Stimulated activated memory B cell treated with anti-CD40 and anti-IgM and Interleukin-4, amounts not matched to agents 10 μg/mL and 1 μg/mL and 100 μg/mL, for 72 hours (primary cell): ENCODE data around the gene FLT4.

Experiments used
- ATAC-seq: fragments of 150-1000 bp; cut with Tn5 transposase; 2 replicates; pipeline ENCODE4 v1.10.0; 2021
- H3K27ac Mint-ChIP-seq: one replicate; pipeline ENCODE4 v1.8.0; 2022; ENCODE audit warnings: mild to moderate bottlenecking, mixed read lengths
- H3K27me3 Mint-ChIP-seq: one replicate; pipeline ENCODE4 v1.8.0; 2022; ENCODE audit warnings: mixed read lengths
- H3K36me3 Mint-ChIP-seq: one replicate; pipeline ENCODE4 v1.8.0; 2022; ENCODE audit warnings: mixed read lengths
- H3K4me1 Mint-ChIP-seq: one replicate; pipeline ENCODE4 v1.8.0; 2022; ENCODE audit warnings: mixed read lengths
- H3K4me3 Mint-ChIP-seq: one replicate; pipeline ENCODE4 v1.8.0; 2022; ENCODE audit warnings: mild to moderate bottlenecking, moderate library complexity, mixed read lengths
- H3K9me3 Mint-ChIP-seq: one replicate; pipeline ENCODE4 v1.8.0; 2022; ENCODE audit warnings: mixed read lengths

The FLT4 gene

GRCh38 chr5:180627386-180628120 is 21.8 kb downstream of the FLT4 start:
- ATAC-seq, result no peak
- Mint-ChIP-seq H3K9me3 (no peaks in the 10 kb centered on the region), H3K4me1 (peaks cover 10% of the 10 kb centered on the region), H3K36me3 (no peaks in the 10 kb centered on the region), H3K4me3 (no peak overlapping the region), H3K27me3 (peaks cover 34% of the 10 kb centered on the region), H3K27ac (no peak overlapping the region)

GRCh38 chr5:180626661-180627385 is 22.6 kb downstream of the FLT4 start:
- Mint-ChIP-seq H3K9me3 (no peaks in the 10 kb centered on the region), H3K4me1 (peaks cover 5% of the 10 kb centered on the region), H3K27ac (no peak overlapping the region), H3K36me3 (no peaks in the 10 kb centered on the region), H3K27me3 (peaks cover 27% of the 10 kb centered on the region), H3K4me3 (no peak overlapping the region)
- ATAC-seq, result no peak

- no peak overlapping the region for H3K4me3 Mint-ChIP-seq
- peaks cover 5% of the 10 kb centered on the region for H3K4me1 Mint-ChIP-seq
- no peak overlapping the region for H3K27ac Mint-ChIP-seq
- no peaks in the 10 kb centered on the region for H3K9me3 Mint-ChIP-seq
- peaks cover 26% of the 10 kb centered on the region for H3K27me3 Mint-ChIP-seq
- no peak for ATAC-seq
- H3K36me3 Mint-ChIP-seq, result no peaks in the 10 kb centered on the region
These were observed 23.4 kb downstream of the FLT4 start for GRCh38 chr5:180625791-180626660.

GRCh38 chr5:180625125-180625790 is 24.1 kb downstream of the FLT4 start:
- ATAC-seq, result no peak
- H3K36me3 Mint-ChIP-seq, result no peaks in the 10 kb centered on the region
- H3K27ac Mint-ChIP-seq, result no peak overlapping the region

GRCh38 chr5:180624587-180624986 is 24.8 kb downstream of the FLT4 start:
- ATAC-seq, result no peak
- Mint-ChIP-seq H3K36me3 (no peaks in the 10 kb centered on the region), H3K27me3 (peaks cover 31% of the 10 kb centered on the region), H3K4me3 (no peak overlapping the region), H3K9me3 (peaks cover 3% of the 10 kb centered on the region), H3K27ac (no peak overlapping the region), H3K4me1 (peaks cover 5% of the 10 kb centered on the region)

More at GRCh38 chr5:180625125-180625790, 24.1 kb downstream of the FLT4 start:
- Mint-ChIP-seq H3K4me3 (no peak overlapping the region), H3K27me3 (peaks cover 26% of the 10 kb centered on the region), H3K9me3 (peaks cover 3% of the 10 kb centered on the region), H3K4me1 (peaks cover 5% of the 10 kb centered on the region)

- Mint-ChIP-seq H3K9me3 (peaks cover 3% of the 10 kb centered on the region), H3K27me3 (peaks cover 35% of the 10 kb centered on the region), H3K4me1 (peaks cover 5% of the 10 kb centered on the region), H3K4me3 (no peak overlapping the region), H3K36me3 (no peaks in the 10 kb centered on the region), H3K27ac (no peak overlapping the region)
- no peak for ATAC-seq
These were observed 25.6 kb downstream of the FLT4 start for GRCh38 chr5:180623844-180624243.

GRCh38 chr5:180623411-180623834 is 26.0 kb downstream of the FLT4 start:
- no peak for ATAC-seq
- Mint-ChIP-seq H3K27me3 (peaks cover 39% of the 10 kb centered on the region), H3K4me3 (no peak overlapping the region), H3K36me3 (no peaks in the 10 kb centered on the region), H3K27ac (no peak overlapping the region), H3K4me1 (peaks cover 5% of the 10 kb centered on the region), H3K9me3 (peaks cover 3% of the 10 kb centered on the region)

GRCh38 chr5:180622910-180623309 is 26.5 kb downstream of the FLT4 start:
- Mint-ChIP-seq H3K4me1 (peaks cover 5% of the 10 kb centered on the region), H3K27me3 (peaks cover 43% of the 10 kb centered on the region), H3K9me3 (peaks cover 3% of the 10 kb centered on the region), H3K27ac (no peak overlapping the region), H3K4me3 (no peak overlapping the region), H3K36me3 (no peaks in the 10 kb centered on the region)
- ATAC-seq, result no peak

GRCh38 chr5:180621311-180621710 is 28.1 kb downstream of the FLT4 start:
- peaks cover 3% of the 10 kb centered on the region for H3K9me3 Mint-ChIP-seq
- H3K27me3 Mint-ChIP-seq, result peaks cover 34% of the 10 kb centered on the region
- no peak overlapping the region for H3K4me3 Mint-ChIP-seq
- no peak for ATAC-seq
- peaks cover 5% of the 10 kb centered on the region for H3K4me1 Mint-ChIP-seq
- H3K36me3 Mint-ChIP-seq, result no peaks in the 10 kb centered on the region
- H3K27ac Mint-ChIP-seq, result no peak overlapping the region

- Mint-ChIP-seq H3K27ac (no peak overlapping the region), H3K4me3 (no peak overlapping the region), H3K9me3 (peaks cover 3% of the 10 kb centered on the region), H3K36me3 (no peaks in the 10 kb centered on the region), H3K27me3 (peaks cover 24% of the 10 kb centered on the region), H3K4me1 (peaks cover 5% of the 10 kb centered on the region)
- ATAC-seq, result no peak
These were observed 29.4 kb downstream of the FLT4 start for GRCh38 chr5:180620014-180620413.

- H3K4me1 Mint-ChIP-seq, result peaks cover 5% of the 10 kb centered on the region
- H3K9me3 Mint-ChIP-seq, result peaks cover 3% of the 10 kb centered on the region
- H3K27ac Mint-ChIP-seq, result no peak overlapping the region
- ATAC-seq, result no peak
- H3K4me3 Mint-ChIP-seq, result peak overlapping the region; percentile 51
- H3K27me3 Mint-ChIP-seq, result peaks cover 19% of the 10 kb centered on the region
- H3K36me3 Mint-ChIP-seq, result no peaks in the 10 kb centered on the region
These were observed 29.9 kb downstream of the FLT4 start for GRCh38 chr5:180619563-180619915.

GRCh38 chr5:180618829-180619562 is 30.4 kb downstream of the FLT4 start:
- H3K9me3 Mint-ChIP-seq, result peaks cover 3% of the 10 kb centered on the region
- peak; percentile 44 for ATAC-seq
- H3K4me1 Mint-ChIP-seq, result peaks cover 5% of the 10 kb centered on the region
- H3K27ac Mint-ChIP-seq, result no peak overlapping the region
- no peaks in the 10 kb centered on the region for H3K36me3 Mint-ChIP-seq
- peaks cover 17% of the 10 kb centered on the region for H3K27me3 Mint-ChIP-seq
- H3K4me3 Mint-ChIP-seq, result peak overlapping the region; percentile 15

- ATAC-seq, result no peak
- Mint-ChIP-seq H3K4me1 (no peaks in the 10 kb centered on the region), H3K36me3 (no peaks in the 10 kb centered on the region), H3K27me3 (peaks cover 21% of the 10 kb centered on the region), H3K4me3 (no peak overlapping the region), H3K27ac (no peak overlapping the region), H3K9me3 (peaks cover 3% of the 10 kb centered on the region)
These were observed 30.9 kb downstream of the FLT4 start for GRCh38 chr5:180618487-180618828.

GRCh38 chr5:180613814-180614188 is 35.6 kb downstream of the FLT4 start:
- no peak overlapping the region for H3K27ac Mint-ChIP-seq
- H3K36me3 Mint-ChIP-seq, result no peaks in the 10 kb centered on the region
- ATAC-seq, result no peak
- H3K4me1 Mint-ChIP-seq, result no peaks in the 10 kb centered on the region
- peaks cover 24% of the 10 kb centered on the region for H3K27me3 Mint-ChIP-seq
- no peak overlapping the region for H3K4me3 Mint-ChIP-seq
- no peaks in the 10 kb centered on the region for H3K9me3 Mint-ChIP-seq
